GM21390 (cell line): ENCODE data around the gene THOP1.

Experiments used
- ATAC-seq: cut with Tn5 transposase; IDR thresholded peaks from one replicate; pipeline ENCODE4 v1.9.1; 2021; ENCODE audit not compliant: unreplicated experiment

Gene THOP1

DNA sequence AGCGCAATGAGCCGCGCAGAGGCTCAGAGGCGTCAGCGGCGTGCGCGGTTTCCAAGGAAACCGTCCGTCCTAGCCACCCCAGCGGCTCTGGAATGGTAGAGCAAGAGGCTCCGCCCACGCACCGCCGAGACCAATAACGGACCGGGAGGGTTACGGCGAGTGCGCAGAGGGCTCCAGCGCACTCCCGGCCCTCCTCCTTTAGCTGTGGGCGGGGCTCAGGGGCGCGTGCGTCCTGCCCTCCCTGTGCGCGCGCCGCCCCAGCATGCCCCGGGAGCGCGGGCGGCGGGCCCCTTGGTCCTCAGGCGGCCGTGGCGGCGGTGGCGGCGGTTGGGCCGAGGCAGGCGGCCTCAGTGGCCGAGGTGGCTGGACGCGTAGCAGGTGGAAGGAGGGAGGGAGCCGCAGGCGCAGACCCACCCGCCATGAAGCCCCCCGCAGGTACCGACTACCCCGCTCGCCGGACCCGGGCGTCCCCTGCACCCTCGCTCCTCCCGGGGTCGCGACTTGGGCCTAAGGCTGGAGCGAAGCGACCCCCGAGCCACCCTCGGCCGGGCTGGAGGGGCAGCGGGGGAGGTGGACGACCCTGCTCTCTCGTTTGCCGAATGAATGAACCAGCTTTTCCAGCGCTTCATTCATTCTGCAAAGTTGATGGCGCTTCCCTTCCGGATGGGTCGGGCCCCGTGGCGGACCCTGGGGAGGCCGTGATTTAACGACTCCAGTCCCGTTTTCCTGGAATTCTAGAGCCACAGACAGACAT is at the start of gene THOP1:
THOP1 (plus strand) TSS at position 260 of the 754 bp plus-strand sequence; CDS start at position 420, 160 bp downstream.
- peak; percentile 53 for ATAC-seq

GRCh38 chr19:2736550-2737190 is 48.6 kb upstream of the THOP1 start:
- ATAC-seq = no peak

GRCh38 chr19:2739602-2740313 is 45.5 kb upstream of the THOP1 start, which contains the start of gene SLC39A3:
Gene SLC39A3 (minus strand): TSS chr19:2740017. CDS start chr19:2737257, 2,760 bp downstream.
- ATAC-seq = peak; percentile 85

DNA sequence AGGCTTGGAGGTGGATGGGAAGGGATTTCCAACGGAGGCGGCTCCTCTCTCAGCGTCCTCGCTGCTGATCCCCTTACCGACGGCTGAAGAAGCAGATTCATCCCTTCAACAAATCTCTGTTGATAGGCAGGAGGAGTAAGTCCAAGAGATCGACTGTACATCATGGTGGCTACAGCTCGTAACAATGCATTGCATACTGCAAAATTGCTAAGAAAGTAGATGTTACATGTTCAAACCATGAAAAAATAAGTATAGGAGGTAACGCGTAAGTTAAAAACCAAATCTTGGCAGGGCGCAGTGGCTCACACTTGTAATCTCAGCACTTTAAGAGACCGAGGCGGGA is 45.0 kb upstream of the THOP1 start:
- ATAC-seq = no peak

GRCh38 chr19:2743099-2743498 is 42.2 kb upstream of the THOP1 start:
- no peak for ATAC-seq

DNA sequence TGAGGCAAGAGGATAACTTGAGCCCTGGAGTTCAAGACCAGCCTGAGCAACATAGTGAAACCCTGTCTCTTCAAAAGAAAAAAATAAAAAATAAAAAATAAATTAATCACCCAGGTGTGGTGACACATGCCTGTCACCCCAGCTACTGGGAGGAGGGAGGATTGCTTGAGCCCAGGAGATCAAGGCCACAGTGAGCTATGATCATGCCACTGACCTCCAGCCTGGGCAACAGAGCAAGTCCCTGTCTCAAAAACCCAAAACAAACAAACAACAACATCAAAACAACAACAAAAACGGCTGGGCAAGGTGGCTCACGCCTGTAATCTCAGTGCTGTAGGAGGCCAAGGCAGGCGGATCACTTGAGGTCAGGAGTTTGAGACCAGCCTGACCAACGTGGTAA is 41.2 kb upstream of the THOP1 start:
- ATAC-seq = no peak

- no peak for ATAC-seq
These were observed 38.0 kb upstream of the THOP1 start for GRCh38 chr19:2747349-2747748.

GRCh38 chr19:2750808-2751437 is 34.4 kb upstream of the THOP1 start:
- no peak for ATAC-seq

DNA sequence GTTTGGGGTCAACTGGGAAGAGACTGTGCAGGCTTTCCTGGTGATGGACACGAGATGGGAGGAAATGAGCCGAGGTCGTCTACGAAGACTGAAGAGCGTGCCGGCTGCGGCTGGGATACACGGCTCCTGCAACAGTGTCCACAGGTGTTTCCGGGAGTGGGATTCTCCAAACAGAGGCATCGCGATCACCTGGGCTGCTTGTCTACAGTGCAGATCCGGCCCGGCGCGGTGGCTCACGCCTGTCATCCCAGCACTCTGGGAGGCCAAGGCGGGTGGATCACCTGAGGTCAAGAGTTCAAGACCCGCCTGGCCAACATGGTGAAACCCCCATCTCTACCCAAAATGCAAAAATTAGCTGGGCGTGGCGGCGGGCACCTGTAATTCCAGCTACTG is 33.9 kb upstream of the THOP1 start:
- no peak for ATAC-seq

- ATAC-seq = no peak
These were observed 30.4 kb upstream of the THOP1 start for GRCh38 chr19:2754659-2755447.

GRCh38 chr19:2755448-2755705 is 29.9 kb upstream of the THOP1 start:
- ATAC-seq = no peak

DNA sequence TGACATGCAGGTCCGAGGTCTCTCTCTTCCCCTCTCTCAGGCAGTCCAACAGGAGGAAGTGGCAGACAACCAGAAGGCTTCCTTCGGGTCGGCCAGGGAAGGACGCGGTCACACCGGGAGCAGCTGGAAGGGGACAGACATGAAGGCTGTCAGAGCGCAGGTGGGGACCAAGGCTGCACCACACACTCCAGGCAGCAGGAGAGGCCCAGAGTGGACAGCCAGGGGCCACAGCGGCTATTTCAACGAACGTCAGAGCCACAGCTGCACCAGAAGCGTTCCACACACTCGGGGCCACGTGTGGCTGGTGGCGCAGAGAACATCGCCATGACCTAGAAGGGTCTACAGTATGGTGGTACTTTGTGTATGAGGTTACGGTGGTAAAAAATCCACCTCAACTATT is 29.5 kb upstream of the THOP1 start:
- no peak for ATAC-seq

DNA sequence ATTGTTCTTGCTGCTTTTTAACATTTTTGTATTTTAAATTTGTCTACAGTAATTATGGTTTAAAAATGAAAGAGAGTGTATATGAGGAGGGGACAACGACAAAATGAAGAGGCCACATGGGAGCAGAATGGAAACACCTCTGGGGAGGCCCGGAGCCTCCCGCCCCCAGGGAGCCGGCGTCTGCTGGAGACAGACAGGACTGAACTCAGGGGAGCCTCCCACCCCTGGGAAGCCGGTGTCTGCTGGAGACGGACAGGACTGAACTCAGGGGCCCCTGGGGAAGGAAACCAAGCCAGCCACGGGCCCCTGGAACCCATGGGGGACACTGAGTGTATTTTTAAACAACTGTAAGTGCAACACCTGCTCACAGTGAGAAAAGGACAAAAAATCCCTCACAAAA is 28.8 kb upstream of the THOP1 start:
- ATAC-seq = no peak

DNA sequence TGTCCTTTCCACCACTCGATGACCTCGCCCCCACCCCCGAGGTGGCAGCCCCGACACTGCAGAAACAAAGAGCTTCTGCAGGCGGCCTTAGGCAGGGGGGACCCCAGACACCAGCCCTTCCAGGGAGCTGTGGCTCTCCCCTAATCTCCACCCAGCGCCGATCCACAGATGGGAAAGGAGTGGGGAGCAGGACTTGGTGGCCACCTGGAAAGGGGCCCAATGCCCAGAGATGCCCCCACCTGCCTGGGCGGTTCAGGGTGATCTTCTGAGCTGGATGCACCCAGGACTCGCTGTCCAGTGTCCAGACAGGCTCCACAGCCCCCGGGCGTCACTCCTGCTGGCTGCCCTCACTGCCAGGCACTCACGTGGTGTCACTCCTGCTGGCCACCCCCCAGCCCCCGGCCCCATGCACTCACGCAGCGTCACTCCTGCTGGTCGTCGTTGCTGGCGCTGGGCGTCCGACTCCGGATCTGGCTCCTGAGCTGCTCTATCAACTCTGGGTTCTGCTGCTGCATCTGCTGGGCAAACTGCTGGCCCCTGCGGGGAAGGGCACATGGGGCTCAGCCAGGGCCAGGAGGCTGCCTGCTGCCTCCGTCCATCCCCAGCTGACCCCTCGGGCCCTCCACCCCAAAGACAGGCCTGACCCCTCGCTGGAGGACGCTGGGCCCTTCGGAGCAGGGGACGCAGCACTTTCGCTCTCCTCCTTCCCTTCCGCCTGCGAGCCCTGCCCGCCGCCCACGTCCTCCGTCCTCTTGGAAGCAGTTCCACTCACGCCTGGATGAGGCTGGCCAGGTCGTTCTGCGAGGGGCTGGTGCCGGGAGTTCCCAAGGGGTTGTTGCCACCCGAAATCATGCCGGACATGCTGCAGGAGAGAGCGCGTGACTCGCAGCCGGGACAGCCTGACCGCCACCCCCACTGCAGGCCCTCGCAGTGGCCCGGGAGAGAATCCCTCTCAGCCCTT is 28.1 kb upstream of the THOP1 start:
- no peak for ATAC-seq

- no peak for ATAC-seq
These were observed 26.5 kb upstream of the THOP1 start for GRCh38 chr19:2758601-2759313.

GRCh38 chr19:2759362-2759761 is 25.9 kb upstream of the THOP1 start:
- no peak for ATAC-seq

DNA sequence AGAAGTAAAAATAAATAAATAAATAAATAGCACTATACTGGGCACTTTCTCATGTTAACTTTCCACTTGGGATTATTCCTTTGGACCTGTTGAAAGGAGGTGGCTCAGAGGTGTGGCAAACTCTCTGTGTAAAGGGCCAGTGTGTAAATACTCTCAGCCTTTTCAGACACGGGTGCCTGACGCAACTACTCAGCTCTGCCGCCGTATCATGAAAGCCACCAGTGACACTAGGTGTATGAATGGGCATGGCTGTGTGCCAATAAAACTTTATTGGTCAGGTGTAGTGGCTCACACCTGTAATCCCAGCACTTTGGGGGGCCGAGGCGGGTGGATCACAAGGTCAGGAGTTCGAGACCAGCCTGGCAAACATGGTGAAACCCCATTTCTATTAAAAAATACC is 25.3 kb upstream of the THOP1 start:
- no peak for ATAC-seq

GRCh38 chr19:2761309-2761677 is 24.0 kb upstream of the THOP1 start:
- ATAC-seq = no peak
